SU-DHL-6 (cell line): ENCODE measurements around the gene ZNF385D.

ENCODE experiments used
- H2AFZ ChIP-seq: fragments of 200-600 bp; sonication (generic); 2 replicates; pipeline ENCODE4 v1.6.1; 2014; ENCODE audit warnings: low read depth, mild to moderate bottlenecking, moderate library complexity, mixed read lengths, antibody characterized with exemption, low read length; ENCODE audit not compliant: severe bottlenecking
- H3F3A ChIP-seq: fragments of 200-600 bp; shearing (Covaris generic); 2 replicates; pipeline ENCODE4 v1.6.0; 2016; ENCODE audit warnings: antibody characterized with exemption, mild to moderate bottlenecking; ENCODE audit not compliant: insufficient read depth
- H3K27ac ChIP-seq: fragments of 200-600 bp; sonication (generic); 2 replicates; pipeline ENCODE4 v1.5.1; 2016; ENCODE audit warnings: low read depth, mild to moderate bottlenecking, low read length, moderate library complexity, mixed read lengths
- H3K27me3 ChIP-seq: fragments of 200-600 bp; sonication (generic), shearing (Covaris generic); 2 replicates; pipeline ENCODE4 v1.6.0; 2014; ENCODE audit warnings: mild to moderate bottlenecking, low read length
- H3K36me3 ChIP-seq: fragments of 200-600 bp; sonication (generic); 2 replicates; pipeline ENCODE4 v1.6.1; 2014; ENCODE audit warnings: mild to moderate bottlenecking, low read length, mixed read lengths
- H3K4me2 ChIP-seq: fragments of 300-600, 200-600 bp; shearing (Covaris generic), sonication (generic); 2 replicates; pipeline ENCODE4 v1.6.0; 2014; ENCODE audit warnings: low read length, low read depth, mild to moderate bottlenecking; ENCODE audit not compliant: poor library complexity, severe bottlenecking
- H3K4me3 ChIP-seq: fragments of 200-600 bp; sonication (generic); 2 replicates; pipeline ENCODE4 v1.5.1; 2014; ENCODE audit warnings: antibody characterized with exemption, low read length, mild to moderate bottlenecking, mixed read lengths; ENCODE audit not compliant: insufficient read depth, poor library complexity, severe bottlenecking
- H3K79me2 ChIP-seq: fragments of 200-600 bp; sonication (generic); 2 replicates; pipeline ENCODE4 v1.6.1; 2014; ENCODE audit warnings: mild to moderate bottlenecking, low read length, moderate library complexity; ENCODE audit not compliant: insufficient read depth
- H3K9ac ChIP-seq: fragments of 200-600 bp; sonication (generic); 2 replicates; pipeline ENCODE4 v1.7.0; 2014; ENCODE audit warnings: mild to moderate bottlenecking, low read length
- H3K9me2 ChIP-seq: fragments of 200-600 bp; sonication (generic); replicated peaks from 2 replicates; pipeline ENCODE4 v1.6.1; 2014; ENCODE audit warnings: low read length; ENCODE audit not compliant: insufficient read depth
- H3K9me3 ChIP-seq: fragments of 200-600 bp; sonication (generic); 2 replicates; pipeline ENCODE4 v1.6.1; 2014; ENCODE audit warnings: low read length, mixed read lengths; ENCODE audit not compliant: insufficient read depth
- H4K20me1 ChIP-seq: fragments of 200-600 bp; sonication (generic); 2 replicates; pipeline ENCODE4 v1.6.1; 2014; ENCODE audit warnings: low read depth, mild to moderate bottlenecking, antibody characterized with exemption, low read length, moderate library complexity, mixed read lengths
- EZH2phosphoT487 ChIP-seq: fragments of 200-600 bp; sonication (generic), shearing (Covaris generic); conservative IDR thresholded peaks from 2 replicates; pipeline ENCODE4 v1.6.1; 2018; ENCODE audit warnings: mild to moderate bottlenecking, antibody characterized with exemption, low read length, moderate library complexity, mixed read lengths
- TF ChIP-seq, protein P1 (sequence below): fragments of 200-600 bp; sonication (generic); IDR thresholded peaks from one replicate; pipeline ENCODE4 v1.5.1; 2017; ENCODE audit warnings: antibody characterized with exemption, mild to moderate bottlenecking, low read length, moderate library complexity; ENCODE audit not compliant: insufficient read depth, poor library complexity, severe bottlenecking

The ZNF385D gene

DNA sequence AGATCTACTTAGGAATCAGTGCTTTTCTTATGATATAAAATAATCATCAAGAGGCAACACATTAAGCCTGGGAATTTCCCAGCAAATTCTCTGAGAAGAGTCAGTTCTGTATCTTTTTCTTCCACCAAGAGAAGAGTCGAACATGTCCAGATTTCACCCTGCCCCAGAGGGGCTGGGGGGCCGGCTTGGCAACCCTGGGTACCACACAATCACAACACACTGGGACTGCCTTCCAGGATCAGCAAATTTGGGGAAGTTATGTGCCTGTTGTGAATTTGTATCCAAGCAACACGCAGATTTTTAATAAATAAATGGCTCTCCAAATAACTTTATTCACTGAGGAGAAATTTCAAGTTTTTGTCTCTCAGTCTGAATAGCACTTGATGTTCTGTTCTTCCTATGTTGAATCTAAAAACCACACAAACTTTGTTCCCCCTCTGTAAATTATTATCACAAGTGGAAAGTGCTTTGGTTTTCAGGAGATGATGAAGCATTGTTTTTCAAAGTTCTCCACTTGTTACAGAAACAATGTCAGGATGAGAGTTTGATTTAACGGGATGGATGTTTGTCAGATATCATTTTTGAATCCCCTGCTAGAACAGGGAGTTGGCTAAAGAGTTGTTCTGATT is 357.2 kb downstream of the ZNF385D start:
- Histone ChIP-seq H2AFZ (no peak overlapping the region), H3F3A (no peaks in the 10 kb centered on the region), H3K4me2 (no peak overlapping the region), H4K20me1 (no peaks in the 10 kb centered on the region), H3K79me2 (no peaks in the 10 kb centered on the region), H3K9me2 (no peaks in the 10 kb centered on the region), H3K9ac (no peak overlapping the region), H3K36me3 (no peaks in the 10 kb centered on the region), H3K4me3 (no peak overlapping the region), H3K27me3 (no peaks in the 10 kb centered on the region), H3K27ac (no peak overlapping the region), H3K9me3 (no peaks in the 10 kb centered on the region)
- TF ChIP-seq, protein P1, sequence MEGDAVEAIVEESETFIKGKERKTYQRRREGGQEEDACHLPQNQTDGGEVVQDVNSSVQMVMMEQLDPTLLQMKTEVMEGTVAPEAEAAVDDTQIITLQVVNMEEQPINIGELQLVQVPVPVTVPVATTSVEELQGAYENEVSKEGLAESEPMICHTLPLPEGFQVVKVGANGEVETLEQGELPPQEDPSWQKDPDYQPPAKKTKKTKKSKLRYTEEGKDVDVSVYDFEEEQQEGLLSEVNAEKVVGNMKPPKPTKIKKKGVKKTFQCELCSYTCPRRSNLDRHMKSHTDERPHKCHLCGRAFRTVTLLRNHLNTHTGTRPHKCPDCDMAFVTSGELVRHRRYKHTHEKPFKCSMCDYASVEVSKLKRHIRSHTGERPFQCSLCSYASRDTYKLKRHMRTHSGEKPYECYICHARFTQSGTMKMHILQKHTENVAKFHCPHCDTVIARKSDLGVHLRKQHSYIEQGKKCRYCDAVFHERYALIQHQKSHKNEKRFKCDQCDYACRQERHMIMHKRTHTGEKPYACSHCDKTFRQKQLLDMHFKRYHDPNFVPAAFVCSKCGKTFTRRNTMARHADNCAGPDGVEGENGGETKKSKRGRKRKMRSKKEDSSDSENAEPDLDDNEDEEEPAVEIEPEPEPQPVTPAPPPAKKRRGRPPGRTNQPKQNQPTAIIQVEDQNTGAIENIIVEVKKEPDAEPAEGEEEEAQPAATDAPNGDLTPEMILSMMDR, result no peak
- no peak for TF ChIP-seq EZH2phosphoT487

DNA sequence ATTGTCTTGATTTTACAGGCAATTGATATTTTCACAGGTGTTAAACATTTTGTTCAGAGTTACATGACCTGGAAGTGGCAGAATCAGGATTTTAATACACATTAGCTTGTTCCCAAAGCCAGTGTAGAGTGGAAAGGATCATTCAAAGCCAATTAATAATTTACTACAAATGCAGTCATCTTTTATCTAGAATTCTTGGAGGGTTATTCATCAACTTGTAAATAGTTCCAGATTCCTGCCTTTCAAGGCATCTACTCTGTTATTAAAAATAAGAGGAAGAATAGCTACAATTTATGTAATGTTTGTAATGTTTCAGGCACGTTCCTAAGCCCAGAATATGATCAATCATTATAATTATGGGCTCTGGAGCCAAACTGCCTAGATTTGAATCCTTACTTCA is 358.5 kb downstream of the ZNF385D start:
- H3K9me2 ChIP-seq, result no peaks in the 10 kb centered on the region
- no peaks in the 10 kb centered on the region for H3K27me3 ChIP-seq
- no peaks in the 10 kb centered on the region for H3F3A ChIP-seq
- no peak overlapping the region for H3K4me2 ChIP-seq
- no peaks in the 10 kb centered on the region for H3K9me3 ChIP-seq
- H2AFZ ChIP-seq, result no peak overlapping the region
- H3K9ac ChIP-seq, result no peak overlapping the region
- H4K20me1 ChIP-seq, result no peaks in the 10 kb centered on the region
- no peak overlapping the region for H3K4me3 ChIP-seq
- no peak for TF ChIP-seq EZH2phosphoT487
- TF ChIP-seq, protein P1, result no peak
- no peak overlapping the region for H3K27ac ChIP-seq
- H3K36me3 ChIP-seq, result no peaks in the 10 kb centered on the region
- H3K79me2 ChIP-seq, result no peaks in the 10 kb centered on the region

DNA sequence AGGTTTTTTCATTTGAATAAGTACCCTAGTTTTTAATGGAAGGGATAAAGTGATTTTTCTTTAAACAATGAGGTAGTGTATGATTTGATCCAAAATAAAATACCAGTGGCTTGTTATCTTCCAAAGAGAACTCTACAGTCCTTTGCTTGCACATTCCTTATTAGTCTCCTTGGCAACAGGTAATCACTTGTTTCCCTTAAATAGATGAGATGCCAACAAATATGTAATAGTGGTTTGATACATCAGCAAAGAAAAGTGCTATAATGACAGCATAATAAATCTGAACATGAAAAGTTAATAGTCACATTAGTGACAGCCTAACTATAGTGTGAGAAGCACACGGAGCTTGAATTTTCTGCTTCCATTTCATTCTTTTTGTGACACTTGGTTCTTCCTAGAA is 360.2 kb downstream of the ZNF385D start:
- Histone ChIP-seq H3K9me2 (no peaks in the 10 kb centered on the region), H3K9me3 (no peaks in the 10 kb centered on the region), H3F3A (no peaks in the 10 kb centered on the region), H3K79me2 (no peaks in the 10 kb centered on the region), H2AFZ (no peak overlapping the region), H3K27me3 (no peaks in the 10 kb centered on the region), H3K4me3 (no peak overlapping the region), H3K27ac (no peak overlapping the region), H3K4me2 (no peak overlapping the region), H3K36me3 (no peaks in the 10 kb centered on the region), H4K20me1 (no peaks in the 10 kb centered on the region), H3K9ac (no peak overlapping the region)
- TF ChIP-seq, protein P1, result no peak
- TF ChIP-seq EZH2phosphoT487, result no peak
